DND-41 (cell line): ENCODE measurements around the gene EXTL2.

Experiments
- CTCF ChIP-seq: IDR thresholded peaks from 2 replicates; pipeline ENCODE4 v1.5.1; 2012; ENCODE audit warnings: borderline replicate concordance, low read length, moderate library complexity, mild to moderate bottlenecking; ENCODE audit not compliant: poor library complexity, severe bottlenecking; ENCODE audit errors: extremely low read depth
- EZH2 ChIP-seq: IDR thresholded peaks from 3 replicates; pipeline ENCODE4 v1.6.1; 2012; ENCODE audit warnings: borderline replicate concordance, low read depth, mild to moderate bottlenecking, moderate library complexity, low read length, inconsistent platforms; ENCODE audit not compliant: severe bottlenecking

- TF ChIP-seq CTCF (peak; percentile 63), EZH2 (no peak)
Observed at GRCh38 chr1:100834777-100835660, 59.6 kb downstream of the EXTL2 start.
